BE2C (cell line): ENCODE measurements around the gene COL5A1.

ENCODE experiments used
- DNase-seq: peaks from one replicate; pipeline ENCODE4 v3.0.0-alpha.2; 2020
- H3K27me3 ChIP-seq: fragments of 250-450 bp; sonication (Bioruptor Pico); 2 replicates; pipeline ENCODE4 v1.5.1; 2020; ENCODE audit warnings: mild to moderate bottlenecking
- H3K36me3 ChIP-seq: fragments of 250-450 bp; sonication (Bioruptor Pico); 2 replicates; pipeline ENCODE4 v1.5.1; 2020; ENCODE audit warnings: mild to moderate bottlenecking
- H3K4me1 ChIP-seq: fragments of 250-450 bp; sonication (Bioruptor Pico); 2 replicates; pipeline ENCODE4 v1.5.1; 2020
- H3K4me3 ChIP-seq: 2 replicates; pipeline ENCODE4 v1.5.1; 2011; ENCODE audit warnings: low read depth, low read length
- H3K9me3 ChIP-seq: fragments of 250-450 bp; sonication (Bioruptor Pico); 2 replicates; pipeline ENCODE4 v1.5.1; 2020
- CTCF ChIP-seq: IDR thresholded peaks from 2 replicates; pipeline ENCODE4 v1.5.1; 2012; ENCODE audit warnings: mild to moderate bottlenecking, low read depth, low read length

COL5A1 gene

GRCh38 chr9:134765785-134766184, 124.2 kb downstream of the COL5A1 start:
- no peak for DNase-seq
- H3K36me3 ChIP-seq: no peaks in the 10 kb centered on the region
- no peak for TF ChIP-seq CTCF
- 0 out of 2 replicates have a peak, but pooled peaks cover 4% of the 10 kb centered on the region for H3K4me1 ChIP-seq
- no peaks in the 10 kb centered on the region for H3K27me3 ChIP-seq
- no peak overlapping the region for H3K4me3 ChIP-seq
- H3K9me3 ChIP-seq: no peaks in the 10 kb centered on the region

GRCh38 chr9:134766587-134766986, 125.0 kb downstream of the COL5A1 start:
- Histone ChIP-seq H3K4me1 (0 out of 2 replicates have a peak, but pooled peaks cover 4% of the 10 kb centered on the region), H3K9me3 (no peaks in the 10 kb centered on the region), H3K4me3 (no peak overlapping the region), H3K36me3 (no peaks in the 10 kb centered on the region), H3K27me3 (no peaks in the 10 kb centered on the region)
- no peak for DNase-seq
- TF ChIP-seq CTCF: no peak

GRCh38 chr9:134768332-134768708, 126.7 kb downstream of the COL5A1 start:
- Histone ChIP-seq H3K4me1 (0 out of 2 replicates have a peak, but pooled peaks cover 4% of the 10 kb centered on the region), H3K36me3 (no peaks in the 10 kb centered on the region), H3K4me3 (no peak overlapping the region), H3K9me3 (no peaks in the 10 kb centered on the region), H3K27me3 (no peaks in the 10 kb centered on the region)
- DNase-seq: no peak
- no peak for TF ChIP-seq CTCF

GRCh38 chr9:134768709-134769351, 127.2 kb downstream of the COL5A1 start:
- no peaks in the 10 kb centered on the region for H3K27me3 ChIP-seq
- DNase-seq: no peak
- H3K9me3 ChIP-seq: no peaks in the 10 kb centered on the region
- no peak overlapping the region for H3K4me3 ChIP-seq
- H3K36me3 ChIP-seq: no peaks in the 10 kb centered on the region
- TF ChIP-seq CTCF: no peak
- H3K4me1 ChIP-seq: 0 out of 2 replicates have a peak, but pooled peaks cover 4% of the 10 kb centered on the region

- TF ChIP-seq CTCF: no peak
- H3K36me3 ChIP-seq: no peaks in the 10 kb centered on the region
- H3K27me3 ChIP-seq: no peaks in the 10 kb centered on the region
- H3K9me3 ChIP-seq: no peaks in the 10 kb centered on the region
- peaks cover 12% of the 10 kb centered on the region for H3K4me1 ChIP-seq
- DNase-seq: no peak
- no peak overlapping the region for H3K4me3 ChIP-seq
Observed at GRCh38 chr9:134770972-134771971, 129.7 kb downstream of the COL5A1 start.
